ENCODE measurements around the gene TAS2R40.
"Not testable (repeated sequence)": the region's sequence is repeated elsewhere in the genome, so short reads cannot be mapped to it uniquely, and the experiment has no call there.

The TAS2R40 gene

DNA sequence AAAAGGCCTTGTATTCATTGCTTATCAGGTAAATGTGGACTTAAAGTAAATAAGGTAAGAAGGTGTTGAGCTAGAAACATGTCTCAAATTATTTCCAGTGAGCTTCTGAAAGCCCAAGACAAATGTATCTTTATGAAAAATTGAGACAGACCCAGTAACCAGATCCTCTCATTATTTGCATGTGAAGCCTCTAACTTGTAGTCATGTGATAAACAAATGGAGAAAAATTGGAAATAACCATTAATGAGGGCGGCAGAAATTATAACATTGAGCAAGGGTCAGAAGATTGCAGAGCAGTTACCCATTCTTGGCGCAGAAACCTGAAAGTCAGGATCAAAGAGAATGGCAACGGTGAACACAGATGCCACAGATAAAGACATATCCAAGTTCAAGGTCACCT is at the start of gene TAS2R40:
Gene TAS2R40 (plus strand): TSS at position 301 of the 400 bp plus-strand sequence. CDS start 42 bp downstream, at position 343.
- no peak for DNase-seq

- DNase-seq, result no peak
These were observed 49.5 kb upstream of the TAS2R40 start for GRCh38 chr7:143172354-143172753.

- no peak for DNase-seq
These were observed 45.7 kb upstream of the TAS2R40 start for GRCh38 chr7:143176128-143176527.

DNA sequence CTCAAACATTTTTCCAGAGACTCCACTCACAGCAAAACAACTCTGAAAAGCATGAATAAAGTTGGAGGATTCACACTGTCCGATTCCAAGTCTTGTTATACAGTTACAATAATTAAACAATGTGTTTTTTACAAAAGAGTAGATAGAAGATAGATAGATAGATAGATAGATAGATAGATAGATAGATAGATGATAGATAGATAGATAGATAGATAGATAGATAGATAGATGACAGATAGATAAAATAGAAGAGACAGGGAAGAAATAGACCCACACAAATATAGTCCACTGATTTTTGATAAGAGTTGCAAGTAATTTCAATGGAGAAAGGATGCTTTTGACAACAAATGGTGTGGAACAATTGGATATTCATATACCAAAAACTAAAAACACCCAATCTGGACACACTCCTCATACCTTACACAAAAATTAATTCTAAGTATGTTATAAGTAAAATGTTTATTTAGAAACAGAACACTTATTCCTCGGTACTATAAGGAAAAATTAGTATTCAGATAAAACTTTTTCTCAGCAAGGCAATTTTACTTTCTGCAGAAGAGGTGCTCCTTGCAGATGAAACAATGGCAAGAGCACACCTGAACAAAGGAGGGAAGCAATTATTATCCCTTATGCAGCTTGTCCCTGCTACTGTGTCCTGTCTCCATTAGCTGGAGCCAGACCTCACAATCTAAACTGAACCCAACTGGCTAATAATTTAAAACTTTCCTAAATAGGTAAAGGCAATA is 44.3 kb upstream of the TAS2R40 start:
- DNase-seq, result no peak

DNA sequence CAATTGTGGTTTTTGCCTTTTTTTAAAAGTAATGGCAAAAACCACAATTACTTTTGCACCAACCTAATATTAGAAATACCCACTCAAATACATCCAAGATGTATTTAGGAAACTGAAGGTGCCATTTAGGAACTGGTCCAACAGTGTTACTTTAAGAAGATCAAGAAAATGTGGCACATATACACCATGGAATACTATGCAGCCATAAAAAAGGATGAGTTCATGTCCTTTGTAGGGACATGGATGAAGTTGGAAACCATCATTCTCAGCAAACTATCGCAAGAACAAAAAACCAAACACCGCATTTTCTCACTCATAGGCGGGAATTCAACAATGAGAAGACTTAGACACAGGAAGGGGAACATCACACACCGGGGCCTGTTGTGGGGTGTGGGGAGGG is 41.1 kb upstream of the TAS2R40 start:
- not testable (repeated sequence) for DNase-seq

DNA sequence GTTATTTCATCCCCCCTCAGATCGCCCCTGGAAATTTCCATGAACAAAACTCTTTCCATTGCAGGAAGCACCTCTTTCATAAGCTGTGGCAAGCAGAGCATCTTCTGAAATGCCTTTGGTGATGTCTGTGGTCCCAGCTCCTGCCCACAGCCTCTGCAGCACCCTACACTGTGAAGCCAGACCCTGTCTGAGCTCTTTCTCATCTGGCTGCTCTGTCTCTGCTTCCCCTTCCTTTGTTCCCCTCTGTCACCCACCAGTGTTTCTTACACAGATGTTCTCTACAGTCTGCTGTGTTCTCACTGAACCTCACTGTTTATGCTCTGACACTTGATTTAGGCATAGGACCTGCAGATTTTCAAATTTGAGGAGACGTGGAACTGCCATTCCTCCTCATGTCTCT is 40.5 kb upstream of the TAS2R40 start:
- DNase-seq, result no peak

DNA sequence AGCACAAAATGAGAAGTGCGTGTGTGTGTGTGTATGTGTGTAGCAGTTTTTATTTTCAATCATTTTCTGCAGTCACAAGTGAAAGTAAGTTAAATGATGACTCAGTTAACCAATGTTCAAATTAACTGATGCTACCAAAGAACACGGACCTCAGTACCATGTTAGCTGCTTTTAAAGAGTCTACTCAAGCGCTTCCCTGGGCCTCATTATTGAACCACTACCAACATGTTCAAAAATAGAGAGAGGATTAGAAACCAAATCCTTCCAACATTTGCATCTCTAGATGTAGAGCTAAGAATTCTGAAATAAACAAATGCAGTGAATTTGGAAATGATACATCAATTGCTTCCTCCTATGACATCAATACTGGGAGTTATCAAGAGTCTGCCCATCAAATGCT is 38.8 kb upstream of the TAS2R40 start, which contains the start of gene TAS2R39:
Gene TAS2R39 (plus strand): TSS at position 396 of the 400 bp plus-strand sequence. CDS start 0 bp downstream, at position 396.
- DNase-seq, result no peak

DNA sequence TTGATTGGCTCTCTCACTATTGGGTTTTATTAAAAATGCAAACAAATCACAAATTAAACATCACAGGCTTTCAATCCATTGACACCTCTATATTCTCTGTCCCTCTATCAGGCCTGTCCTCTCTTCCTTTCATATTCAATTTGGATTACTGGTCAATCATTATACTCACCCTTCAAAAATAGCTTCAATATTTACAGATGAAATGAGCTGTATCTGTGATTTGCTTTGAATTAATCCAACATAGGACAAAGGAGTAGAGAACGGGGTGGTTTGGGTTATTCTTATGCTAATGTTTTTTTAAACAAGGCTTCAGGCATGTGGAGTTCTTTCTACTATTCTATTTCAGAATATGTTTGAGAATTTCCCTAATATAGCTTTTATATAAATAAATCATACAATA is 36.3 kb upstream of the TAS2R40 start:
- DNase-seq, result no peak

GRCh38 chr7:143188994-143189393 is 32.8 kb upstream of the TAS2R40 start:
- no peak for DNase-seq

GRCh38 chr7:143193880-143194279 is 28.0 kb upstream of the TAS2R40 start:
- no peak for DNase-seq

GRCh38 chr7:143199040-143199439 is 22.8 kb upstream of the TAS2R40 start:
- no peak for DNase-seq

DNA sequence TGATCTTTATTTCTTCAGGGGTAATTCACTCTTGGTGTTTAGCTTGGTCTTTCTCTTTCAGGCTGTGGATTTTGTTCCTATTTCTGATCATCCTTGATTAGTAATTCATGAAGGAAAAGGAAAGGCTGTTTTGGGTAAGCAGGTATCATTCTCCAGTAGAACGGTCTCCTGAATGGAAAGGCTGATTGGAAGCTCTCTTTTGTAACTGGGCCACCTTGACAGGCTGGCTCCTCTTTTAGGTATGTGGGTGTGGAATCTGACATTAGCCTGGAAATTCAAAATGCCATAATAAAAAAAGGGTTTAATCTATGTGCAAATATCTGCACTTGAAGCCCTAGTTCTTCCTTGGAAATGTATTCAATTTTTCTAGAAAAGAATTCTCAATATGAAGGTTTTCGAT is 19.7 kb upstream of the TAS2R40 start:
- no peak for DNase-seq

DNA sequence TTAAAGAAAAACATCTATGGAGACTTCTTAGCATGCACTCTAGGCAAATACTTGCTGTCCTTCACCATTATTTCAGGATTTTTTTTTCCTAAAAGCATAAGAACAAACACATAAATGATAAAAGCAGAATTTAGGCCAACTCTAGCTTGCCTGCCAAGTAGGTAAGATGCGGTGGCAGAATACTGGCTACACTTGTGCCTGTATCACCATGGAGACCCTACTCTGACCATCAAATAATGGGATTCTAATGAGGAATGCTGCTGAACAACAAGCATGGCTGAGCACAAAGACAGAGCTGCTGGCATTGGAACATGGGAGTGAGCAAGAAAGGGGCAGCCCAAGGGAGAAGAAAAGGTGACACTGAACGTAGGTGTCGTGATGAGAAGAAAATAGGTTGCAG is 18.5 kb upstream of the TAS2R40 start:
- DNase-seq, result no peak

DNA sequence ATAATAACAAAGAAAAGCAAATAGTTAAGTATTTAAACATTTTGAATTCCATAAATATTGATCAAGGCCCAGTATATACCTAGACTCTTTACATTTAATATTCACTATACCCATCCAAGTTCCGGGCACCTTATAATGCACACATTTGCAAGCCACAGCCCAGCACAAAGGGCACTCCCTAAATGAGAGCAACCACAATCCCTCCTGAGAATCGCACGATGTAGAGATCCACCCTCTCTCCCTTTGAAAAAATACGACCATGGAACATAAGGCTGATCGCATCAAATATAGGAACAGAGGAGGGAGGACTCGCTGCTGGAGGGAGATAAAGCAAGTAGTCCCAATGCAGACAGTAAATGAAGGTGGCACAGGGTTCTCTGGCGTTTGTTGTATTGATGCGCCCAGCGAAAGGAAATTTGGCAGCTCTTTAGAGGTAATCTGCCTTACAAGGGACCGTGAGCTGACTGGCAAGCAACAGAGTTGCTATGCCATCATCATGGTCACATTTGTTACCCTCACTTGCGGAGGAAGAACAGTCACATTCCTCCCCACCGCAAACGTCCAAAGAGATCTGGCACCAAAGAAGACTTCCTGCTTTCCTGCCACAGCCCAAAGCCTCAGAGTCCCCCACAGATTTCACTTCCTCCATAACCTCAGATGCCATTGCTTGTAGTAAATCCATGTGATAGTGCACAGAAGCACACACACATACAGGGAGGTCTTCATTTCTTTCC is 16.1 kb upstream of the TAS2R40 start:
- no peak for DNase-seq

DNA sequence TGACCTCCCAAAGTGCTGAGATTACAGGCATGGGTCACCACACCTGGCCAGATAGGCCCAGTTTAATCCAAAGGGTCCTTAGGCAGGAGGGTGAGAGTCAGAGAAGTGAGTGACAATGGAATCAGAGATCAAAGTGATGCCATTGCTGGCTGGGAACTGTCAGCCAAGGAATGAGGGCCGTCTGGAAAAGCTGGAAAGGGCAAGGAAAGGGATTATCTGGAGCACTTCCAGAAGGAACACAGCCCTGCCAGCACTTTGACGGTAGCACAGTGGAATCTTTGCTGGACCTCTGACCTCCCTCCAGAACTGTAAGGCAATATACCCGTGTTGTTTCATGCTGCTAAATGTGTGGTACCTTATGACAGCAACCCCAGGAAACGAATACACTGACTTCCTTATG is 11.3 kb upstream of the TAS2R40 start:
- no peak for DNase-seq

- not testable (repeated sequence) for DNase-seq
These were observed 8.4 kb upstream of the TAS2R40 start for GRCh38 chr7:143213478-143213877.

DNA sequence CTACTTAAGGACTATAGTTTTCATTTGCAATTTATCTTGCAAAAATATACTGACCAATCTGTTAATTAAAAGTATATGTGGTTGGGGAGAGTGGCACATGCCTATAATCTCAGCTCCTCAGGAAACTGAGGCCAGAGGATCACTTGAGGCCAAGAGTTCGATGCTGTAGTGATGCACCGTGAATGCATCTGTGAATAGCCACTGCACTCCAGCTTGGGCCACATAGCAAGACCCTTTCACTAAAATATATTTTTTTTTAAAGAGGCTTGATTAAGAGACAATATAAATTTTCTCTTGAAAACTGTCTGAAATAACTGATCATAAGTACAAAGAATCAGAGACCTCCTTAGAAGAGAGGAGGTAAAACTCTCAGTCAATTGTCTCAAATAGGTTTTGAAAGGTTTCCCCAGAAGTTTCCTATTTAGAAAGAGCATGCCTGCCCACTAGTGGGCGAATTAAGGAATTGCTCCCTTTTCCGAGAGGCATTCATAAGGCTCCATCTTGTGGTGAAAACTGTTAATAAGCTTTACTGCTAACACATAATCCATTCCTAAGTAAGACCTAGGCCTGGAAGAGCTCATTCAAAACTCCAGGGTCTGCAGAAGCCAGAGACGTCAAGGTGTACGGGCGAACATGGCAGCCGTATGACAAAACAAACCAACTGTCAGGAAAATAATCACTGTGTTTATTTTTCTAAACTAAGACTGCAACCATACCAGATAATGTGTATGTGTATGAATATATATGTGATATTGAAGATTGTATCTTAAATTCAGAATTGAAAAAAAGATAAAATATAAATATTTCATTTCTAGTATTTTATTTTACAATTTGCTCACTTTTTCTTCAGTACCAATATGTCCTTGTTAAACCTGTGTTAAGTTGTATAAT is 6.8 kb upstream of the TAS2R40 start:
- peak; percentile 83 for DNase-seq

GRCh38 chr7:143216151-143216550 is 5.7 kb upstream of the TAS2R40 start:
- DNase-seq, result no peak

DNA sequence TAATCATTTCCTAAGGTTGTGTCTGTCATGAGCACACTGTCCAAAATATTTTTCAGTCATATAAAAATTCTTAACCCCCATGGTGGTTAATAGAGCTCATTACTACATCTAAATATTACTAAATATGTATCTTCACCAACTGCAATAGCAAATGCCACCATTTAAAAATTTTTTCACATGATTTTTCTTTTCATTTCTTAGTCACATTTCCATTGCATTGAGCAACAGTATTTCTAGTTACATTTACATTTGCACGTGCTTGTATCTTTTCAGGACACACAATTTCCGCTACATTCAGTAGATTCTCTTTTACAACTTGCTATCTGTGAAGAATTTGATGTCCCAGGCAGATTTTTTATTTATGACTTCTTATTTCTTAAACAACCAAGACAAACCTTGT is 5.2 kb upstream of the TAS2R40 start:
- no peak for DNase-seq

GRCh38 chr7:143217806-143218205 is 4.0 kb upstream of the TAS2R40 start:
- DNase-seq, result no peak

- no peak for DNase-seq
These were observed 551 bp upstream of the TAS2R40 start for GRCh38 chr7:143221286-143221685.

GRCh38 chr7:143222782-143223181 is 945 bp downstream of the TAS2R40 start:
- no peak for DNase-seq

- DNase-seq, result no peak
These were observed 1.9 kb downstream of the TAS2R40 start for GRCh38 chr7:143223784-143224183.

Data from fibroblast of upper back skin (primary cell).